ENCODE results near the gene OR5T3.
"Not testable (repeated sequence)": the region's sequence is repeated elsewhere in the genome, so short reads cannot be mapped to it uniquely, and the experiment has no call there.

OR5T3 gene

GRCh38 chr11:56251954-56252353 is at the start of gene OR5T3:
Gene OR5T3 (plus strand): TSS chr11:56252254. CDS start chr11:56252254, 0 bp downstream.
- no peak for FAIRE-seq
- DNase-seq (ENCODE audit: insufficient read length, low spot score), result no peak

GRCh38 chr11:56207790-56208189 is 44.3 kb upstream of the OR5T3 start:
- FAIRE-seq (no peak), DNase-seq (ENCODE audit: insufficient read length, low spot score) (no peak)

GRCh38 chr11:56214537-56214936 is 37.5 kb upstream of the OR5T3 start:
- DNase-seq (ENCODE audit: insufficient read length, low spot score) (no peak), FAIRE-seq (no peak)

GRCh38 chr11:56219735-56220134 is 32.3 kb upstream of the OR5T3 start:
- FAIRE-seq; DNase-seq (ENCODE audit: insufficient read length, low spot score): not testable (repeated sequence)

GRCh38 chr11:56234155-56234554 is 17.9 kb upstream of the OR5T3 start, which contains the start of gene OR5T2:
Gene OR5T2 (minus strand): TSS chr11:56234255. CDS start chr11:56233062, 1,193 bp downstream.
- no peak for FAIRE-seq
- DNase-seq (ENCODE audit: insufficient read length, low spot score), result no peak

- DNase-seq (ENCODE audit: insufficient read length, low spot score), result no peak
- FAIRE-seq, result no peak
Observed at GRCh38 chr11:56271092-56271491, 19.0 kb downstream of the OR5T3 start.

- FAIRE-seq, result no peak
Observed at GRCh38 chr11:56273854-56274253, 21.8 kb downstream of the OR5T3 start, which contains the start of gene OR5T1. Gene OR5T1 (plus strand): TSS chr11:56274154. CDS start chr11:56275639, 1,485 bp downstream.

GRCh38 chr11:56292154-56292553 is 40.1 kb downstream of the OR5T3 start, which contains the start of gene OR8H1:
Gene OR8H1 (minus strand): TSS chr11:56292254. CDS start chr11:56291062, 1,192 bp downstream.
- no peak for DNase-seq (ENCODE audit: insufficient read length, low spot score)
- FAIRE-seq, result no peak

More at GRCh38 chr11:56273854-56274253, 21.8 kb downstream of the OR5T3 start, which contains the start of gene OR5T1:
- no peak for DNase-seq (ENCODE audit: insufficient read length, low spot score)

GRCh38 chr11:56296898-56297297 is 44.8 kb downstream of the OR5T3 start:
- DNase-seq (ENCODE audit: insufficient read length, low spot score) (no peak), FAIRE-seq (no peak)

Data from HTR-8/SVneo (cell line).